NT2/D1 (cell line): ENCODE measurements around the gene EIF5A2.

Experiments used
- SUZ12 ChIP-seq: IDR thresholded peaks from 2 replicates; pipeline ENCODE4 v1.6.1; 2011; ENCODE audit not compliant: insufficient read length, insufficient read depth; ENCODE audit errors: extremely low read depth
- YY1 ChIP-seq: IDR thresholded peaks from 2 replicates; pipeline ENCODE4 v1.6.1; 2011; ENCODE audit not compliant: insufficient read length, insufficient read depth
- ZNF274 ChIP-seq: IDR thresholded peaks from 2 replicates; pipeline ENCODE4 v1.6.1; 2011; ENCODE audit warnings: mild to moderate bottlenecking, low read depth, low read length

DNA sequence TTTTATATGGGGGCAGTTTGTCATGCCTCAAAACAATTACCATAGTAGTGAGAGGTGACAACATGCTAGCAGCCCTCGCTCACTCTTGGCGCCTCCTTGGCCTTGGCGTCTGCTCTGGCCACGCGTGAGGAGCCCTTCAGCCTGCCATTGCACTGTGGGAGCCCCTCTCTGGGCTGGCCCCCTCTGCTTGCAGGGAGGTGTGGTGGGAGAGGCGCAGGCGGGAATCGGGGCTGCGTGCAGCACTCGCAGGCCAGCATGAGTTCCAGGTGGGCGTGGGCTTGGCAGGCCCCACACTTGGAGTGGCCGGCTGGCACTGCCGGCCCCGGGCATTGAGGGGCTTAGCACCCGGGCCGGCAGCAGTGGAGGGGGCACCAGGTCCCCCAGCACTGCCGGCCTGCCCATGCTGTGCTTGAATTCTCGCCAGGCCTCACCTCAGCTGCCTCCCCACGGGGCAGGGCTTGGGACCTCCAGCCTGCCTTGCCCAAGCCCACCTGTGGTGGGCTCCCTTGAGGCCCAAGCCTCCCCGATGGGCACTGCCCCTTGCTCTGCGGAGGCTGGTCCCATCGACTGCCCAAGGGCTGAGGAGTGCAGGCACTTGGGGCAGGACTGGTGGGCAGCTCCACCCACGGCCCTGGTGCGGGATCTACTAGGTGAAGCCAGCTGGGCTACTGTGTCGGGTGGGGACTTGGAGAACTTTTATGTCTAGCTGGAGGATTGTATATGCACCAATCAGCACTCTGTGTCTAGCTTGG, 38.8 kb upstream of the EIF5A2 start:
- TF ChIP-seq ZNF274 = no peak
- TF ChIP-seq YY1 = no peak
- no peak for TF ChIP-seq SUZ12
